HG02623 (cell line): ENCODE data around the gene KBTBD4.

Experiments
- ATAC-seq: cut with Tn5 transposase; IDR thresholded peaks from one replicate; pipeline ENCODE4 v1.9.1; 2021; ENCODE audit warnings: moderate library complexity; ENCODE audit not compliant: unreplicated experiment

Gene KBTBD4

DNA sequence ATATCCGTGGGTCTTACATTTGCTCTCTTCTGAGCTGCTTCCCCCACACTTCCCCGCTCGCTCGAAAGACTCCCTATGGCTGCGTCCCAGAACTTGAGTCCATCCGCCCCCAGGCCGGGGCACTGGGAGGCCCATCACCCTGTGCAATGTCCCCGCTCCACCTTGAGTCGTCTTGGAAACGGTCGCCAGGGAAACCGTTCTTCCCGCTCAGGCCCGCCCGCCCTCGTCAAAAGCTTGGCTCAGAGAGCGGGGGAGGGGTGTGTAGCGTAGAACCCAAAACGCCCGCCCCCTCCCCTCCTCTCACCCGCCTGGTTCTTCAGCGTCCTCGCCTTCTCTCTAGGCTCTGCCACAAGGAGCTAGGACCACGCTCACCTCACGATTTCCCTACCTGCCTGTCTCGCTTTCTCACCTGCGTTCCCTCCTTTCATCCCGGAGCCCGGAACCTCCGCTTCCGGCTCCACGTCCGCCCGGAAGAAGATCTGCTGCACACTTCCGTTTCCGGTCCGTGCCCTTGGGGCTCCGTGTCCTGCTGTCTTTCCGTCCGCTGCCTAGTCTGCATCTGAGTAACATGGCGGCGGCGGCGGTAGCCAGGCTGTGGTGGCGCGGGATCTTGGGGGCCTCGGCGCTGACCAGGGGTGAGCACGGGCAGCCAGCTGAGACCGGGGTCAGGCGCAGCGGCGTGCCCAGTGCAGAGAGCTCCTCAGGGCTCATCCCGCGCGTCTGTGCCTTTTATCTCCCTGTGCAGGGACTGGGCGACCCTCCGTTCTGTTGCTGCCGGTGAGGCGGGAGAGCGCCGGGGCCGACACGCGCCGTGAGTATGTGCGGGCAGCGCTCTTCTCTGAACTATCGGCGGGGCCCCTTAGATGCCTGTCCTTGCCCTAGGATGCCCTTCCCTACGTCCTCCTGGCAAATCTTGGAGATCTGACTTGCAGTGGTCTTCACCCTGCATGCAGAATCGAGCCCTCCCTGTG lies at the start of gene KBTBD4, which contains the start of gene NDUFS3:
Gene KBTBD4 (minus strand): TSS at position 447 of the 971 bp plus-strand sequence. CDS start 19 bp downstream, at position 428.
Gene NDUFS3 (plus strand): TSS at position 551 of the 971 bp plus-strand sequence. CDS start 18 bp downstream, at position 569.
- ATAC-seq, result peak; percentile 90

DNA sequence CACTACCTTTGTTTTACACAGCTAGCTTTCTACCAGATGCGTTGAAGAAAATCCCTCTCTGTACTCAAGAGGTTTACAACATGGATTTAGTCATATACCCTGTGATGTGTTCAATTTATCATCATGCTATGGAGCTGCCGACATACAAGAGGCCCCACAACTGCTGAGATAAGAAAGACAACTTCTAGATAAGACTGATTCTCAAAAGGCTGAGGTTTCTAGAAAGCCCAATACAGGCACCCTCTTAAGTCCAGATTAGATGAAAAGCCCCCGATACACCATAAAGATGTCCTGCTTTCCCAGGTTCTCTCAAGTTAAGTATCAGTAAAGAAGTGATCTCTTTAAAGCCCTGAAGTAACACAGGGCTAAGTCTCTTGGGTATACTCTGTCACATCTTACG lies 49.3 kb upstream of the KBTBD4 start:
- ATAC-seq, result no peak

DNA sequence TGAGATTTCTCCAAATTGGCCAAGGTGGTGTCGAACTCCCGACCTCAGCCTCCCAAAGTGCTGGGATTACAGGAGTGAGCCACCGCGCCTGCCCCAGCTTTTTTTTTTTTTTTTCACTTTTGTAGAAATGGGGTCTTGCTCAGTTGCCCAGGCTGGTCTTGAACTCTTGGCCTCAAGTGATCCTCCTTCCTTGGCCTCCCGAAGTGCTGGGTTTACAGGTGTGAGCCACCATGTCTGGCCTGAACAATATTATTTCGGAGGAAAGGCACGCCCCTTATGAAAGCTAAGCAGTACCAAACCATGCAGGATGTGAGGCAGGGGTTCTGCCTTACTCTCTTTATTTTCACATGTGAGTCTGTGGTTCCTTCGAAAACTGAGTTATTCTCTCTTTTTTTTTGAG lies 47.5 kb upstream of the KBTBD4 start:
- no peak for ATAC-seq

DNA sequence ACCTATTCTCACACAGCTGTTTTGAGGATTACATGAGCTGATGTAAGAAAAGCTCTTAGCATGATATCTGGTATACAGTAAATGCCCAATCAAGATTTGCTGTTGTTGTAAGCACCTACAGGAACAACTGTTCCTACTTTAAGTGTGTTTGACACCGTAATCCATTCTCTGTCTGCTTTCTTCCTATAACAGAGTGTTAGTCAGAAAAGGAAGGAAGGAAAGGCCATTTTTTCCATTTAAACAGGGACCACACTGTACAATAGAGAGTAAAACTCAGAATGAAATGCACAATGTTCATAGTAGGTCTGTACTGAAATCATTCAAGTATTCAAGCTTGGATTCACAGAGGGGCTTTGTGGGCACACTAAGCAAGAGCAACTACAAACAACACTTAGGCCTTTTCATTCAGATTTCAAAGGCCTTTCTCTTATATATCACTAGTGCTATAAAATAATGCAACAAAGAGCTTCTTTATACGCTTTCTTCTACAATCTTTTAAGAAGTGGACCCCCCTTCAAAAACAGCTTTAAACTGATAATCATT lies 42.1 kb upstream of the KBTBD4 start:
- ATAC-seq, result no peak

DNA sequence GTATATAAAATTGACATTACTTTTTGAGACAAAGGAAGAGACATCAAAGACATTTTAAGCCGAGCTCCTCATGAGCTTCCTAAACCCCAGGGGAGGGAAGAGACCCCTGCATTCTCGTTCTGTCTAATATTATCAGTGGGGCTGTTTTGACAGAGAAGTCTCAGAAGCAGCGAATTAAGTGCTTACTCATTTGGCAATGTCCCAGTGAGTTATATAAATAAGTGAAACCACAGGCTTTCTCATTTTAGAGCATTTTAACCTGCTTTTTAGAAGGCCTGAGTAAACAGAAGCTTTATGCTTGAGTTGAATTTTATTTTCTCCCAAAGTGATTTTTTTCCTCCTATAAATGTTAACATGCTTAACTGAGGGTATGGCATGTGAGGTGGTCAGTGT lies 38.6 kb upstream of the KBTBD4 start:
- ATAC-seq, result no peak

DNA sequence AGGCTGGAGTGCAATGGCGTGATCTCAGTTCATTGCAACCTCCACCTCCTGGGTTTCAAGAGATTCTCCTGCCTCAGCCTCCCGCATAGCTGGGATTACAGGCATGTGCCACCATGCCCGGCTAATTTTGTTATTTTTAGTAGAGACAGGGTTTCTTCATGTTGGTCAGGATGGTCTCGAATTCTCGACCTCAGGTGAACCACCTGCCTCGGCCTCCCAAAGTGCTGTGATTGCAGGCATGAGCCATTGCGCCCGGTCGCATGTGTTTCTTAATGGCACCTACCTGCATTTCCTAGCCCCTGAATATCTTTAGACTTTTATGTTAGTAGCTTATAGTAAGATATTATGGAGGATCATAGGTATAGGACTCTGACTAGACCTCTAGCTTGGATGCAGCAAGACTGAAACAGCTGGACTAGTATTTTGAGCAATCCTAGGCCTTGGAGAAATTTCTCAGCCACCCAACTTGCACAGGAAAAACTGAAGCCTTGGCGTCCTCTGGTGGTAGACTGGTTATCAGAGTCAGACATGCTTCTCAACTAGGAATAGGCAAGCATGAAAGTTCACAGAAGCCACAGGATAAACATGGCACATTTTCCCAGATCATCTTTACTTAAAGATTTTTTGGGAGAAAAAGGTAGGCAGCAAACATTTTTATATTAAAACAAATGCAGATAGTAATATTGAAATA lies 38.1 kb upstream of the KBTBD4 start:
- ATAC-seq, result no peak

DNA sequence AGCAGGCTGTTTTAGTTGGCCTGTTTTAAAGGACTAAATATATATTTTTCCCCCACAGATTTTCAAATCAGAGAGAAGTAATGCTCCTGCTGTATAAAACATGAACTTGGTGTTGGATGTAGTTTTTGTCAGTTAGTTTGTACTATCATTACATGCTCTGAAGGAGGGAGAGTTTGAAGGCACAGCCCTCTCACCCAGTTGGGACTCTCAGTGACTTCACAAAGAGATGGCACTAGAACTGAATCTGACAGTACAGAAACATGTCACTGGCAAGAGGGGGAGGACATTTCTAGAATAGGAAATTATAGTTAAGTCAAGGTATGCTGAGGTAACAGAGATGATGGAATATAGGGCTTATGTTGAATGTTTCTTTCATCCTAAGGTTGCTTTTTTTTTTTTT lies 36.5 kb upstream of the KBTBD4 start:
- no peak for ATAC-seq

DNA sequence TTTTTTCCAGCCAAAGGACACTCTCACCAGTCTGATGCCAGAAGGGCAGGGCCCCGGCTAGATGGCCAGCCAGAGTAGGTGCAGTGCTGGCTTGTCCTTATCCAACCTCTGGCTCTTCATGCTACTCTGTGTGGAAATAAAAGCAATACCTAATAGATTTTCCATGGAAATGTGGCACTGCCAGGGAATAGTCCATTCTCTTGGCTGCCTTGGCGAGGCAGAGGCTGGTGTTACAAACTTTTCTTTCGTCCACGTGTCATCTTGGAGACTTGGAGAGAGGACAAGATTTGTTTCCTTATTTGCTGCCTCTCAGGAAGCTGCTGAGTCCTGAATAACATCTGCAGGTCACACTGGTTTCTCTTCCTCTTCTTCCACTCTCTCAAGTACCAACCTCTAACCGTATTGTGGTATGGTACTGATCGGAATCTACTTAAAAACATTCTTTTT lies 32.6 kb upstream of the KBTBD4 start:
- ATAC-seq, result peak; percentile 79

DNA sequence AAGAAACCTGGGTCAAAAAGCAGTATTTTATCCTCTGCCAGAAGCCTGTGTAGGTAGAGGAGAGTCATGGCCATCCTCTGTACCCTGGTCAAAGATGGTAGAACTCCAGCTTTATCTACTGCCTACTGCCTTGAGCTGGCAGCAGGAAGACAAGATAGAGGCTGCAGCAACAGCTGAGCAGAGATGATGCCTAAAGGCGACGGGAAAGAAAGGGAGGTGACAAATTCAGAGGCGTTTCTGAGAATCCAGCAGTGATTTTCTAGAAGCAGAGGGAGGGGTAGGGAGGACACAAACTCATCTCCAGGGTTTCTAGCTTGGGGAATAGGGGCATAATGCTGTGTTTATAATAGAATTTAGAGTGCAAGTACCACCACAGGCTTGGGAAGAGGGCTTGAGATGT lies 30.9 kb upstream of the KBTBD4 start:
- ATAC-seq, result no peak

DNA sequence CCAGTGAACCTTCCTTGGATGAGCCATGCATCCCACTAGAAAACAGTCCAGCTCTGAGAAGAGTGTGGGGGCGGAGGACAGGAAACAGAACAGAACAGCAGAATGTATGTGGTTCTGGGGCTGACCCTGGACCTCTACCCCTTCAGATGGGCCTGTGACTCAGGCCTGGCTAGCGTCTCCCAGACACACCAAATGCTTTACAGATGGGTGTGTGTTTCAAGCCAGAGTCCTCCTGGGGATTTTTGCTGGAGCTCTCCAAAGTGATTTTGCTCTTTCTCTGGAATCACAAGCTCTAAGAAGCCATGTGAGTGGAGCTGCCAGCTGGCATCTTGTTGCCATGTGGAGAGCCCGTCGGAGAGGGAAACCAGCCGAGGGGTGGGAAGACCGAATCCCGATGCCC lies 28.6 kb upstream of the KBTBD4 start:
- no peak for ATAC-seq

DNA sequence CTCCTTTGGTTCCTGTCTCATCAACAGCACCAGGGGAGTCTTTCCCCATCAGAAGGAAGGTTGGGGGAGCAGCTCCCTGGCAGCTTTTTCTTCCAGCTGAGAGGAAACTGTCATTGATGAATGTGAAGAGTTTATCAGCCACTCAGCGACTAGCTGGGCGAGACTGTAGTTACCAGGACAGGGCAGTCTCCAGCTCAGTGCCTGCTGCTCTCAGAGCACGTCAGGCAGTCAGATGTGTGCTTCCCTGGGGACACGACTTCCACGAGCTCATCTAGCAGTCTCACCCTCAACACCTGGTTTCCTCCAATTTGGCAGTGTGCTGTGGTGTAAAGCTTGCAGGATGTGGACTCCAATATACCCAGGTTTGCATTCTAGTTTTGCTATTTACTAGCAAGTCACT lies 28.0 kb upstream of the KBTBD4 start:
- no peak for ATAC-seq

DNA sequence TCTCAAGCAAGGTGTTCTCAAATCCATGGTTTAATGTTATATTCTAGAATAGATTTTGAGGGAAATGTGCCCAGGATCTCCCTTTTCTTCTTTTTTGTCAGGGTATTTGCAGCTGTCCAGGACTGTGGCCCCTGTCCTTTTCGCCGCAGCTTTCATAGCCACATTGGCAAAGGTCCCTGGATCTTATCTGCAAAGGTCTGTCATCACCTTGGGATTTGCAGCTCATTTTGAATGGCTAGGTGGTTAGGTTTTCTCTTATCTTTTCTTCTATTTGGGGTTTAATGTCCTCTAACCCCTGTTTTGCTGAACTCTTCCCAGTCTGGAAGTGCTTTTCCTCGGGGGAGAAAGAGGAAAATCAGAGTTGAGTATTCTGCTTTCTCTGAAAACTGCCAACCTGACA lies 27.2 kb upstream of the KBTBD4 start:
- no peak for ATAC-seq

DNA sequence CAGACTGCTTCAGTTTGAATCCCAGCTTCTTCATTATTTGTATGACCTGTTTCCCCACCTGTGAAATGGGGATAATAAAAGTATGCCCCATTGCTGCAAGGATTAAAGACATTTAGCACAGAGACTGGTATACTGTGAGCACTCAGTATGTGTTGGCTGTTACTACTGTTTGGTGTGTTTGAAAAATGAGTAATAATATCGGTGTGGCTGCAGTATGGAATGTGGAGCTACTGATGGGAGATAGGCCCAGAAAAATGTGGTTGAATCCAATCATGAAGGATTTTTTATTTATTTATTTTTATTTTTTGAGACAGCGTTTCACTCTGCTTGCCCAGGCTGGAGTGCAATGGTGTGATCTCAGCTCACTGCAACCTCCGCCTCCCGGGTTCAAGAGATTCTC lies 24.5 kb upstream of the KBTBD4 start:
- ATAC-seq, result no peak

DNA sequence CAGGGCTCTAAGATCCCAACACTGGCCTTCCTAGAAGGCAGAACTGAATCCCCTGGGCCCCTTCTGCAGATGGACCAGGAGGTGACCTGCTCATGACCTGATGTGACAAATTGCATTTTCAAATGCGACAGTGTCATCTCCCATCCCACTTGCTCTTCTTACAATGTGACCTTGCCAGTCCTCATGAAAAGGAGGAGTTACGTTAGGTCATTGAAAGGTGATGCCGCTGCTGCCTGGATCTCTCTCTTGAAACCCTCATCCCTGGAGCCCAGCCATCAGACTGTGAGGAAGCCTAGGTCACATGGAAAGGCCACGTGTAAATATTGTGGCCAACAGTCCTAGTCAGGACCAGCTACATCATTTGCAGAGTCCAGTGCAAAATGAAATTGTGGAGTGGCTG lies 21.1 kb upstream of the KBTBD4 start:
- ATAC-seq, result no peak

DNA sequence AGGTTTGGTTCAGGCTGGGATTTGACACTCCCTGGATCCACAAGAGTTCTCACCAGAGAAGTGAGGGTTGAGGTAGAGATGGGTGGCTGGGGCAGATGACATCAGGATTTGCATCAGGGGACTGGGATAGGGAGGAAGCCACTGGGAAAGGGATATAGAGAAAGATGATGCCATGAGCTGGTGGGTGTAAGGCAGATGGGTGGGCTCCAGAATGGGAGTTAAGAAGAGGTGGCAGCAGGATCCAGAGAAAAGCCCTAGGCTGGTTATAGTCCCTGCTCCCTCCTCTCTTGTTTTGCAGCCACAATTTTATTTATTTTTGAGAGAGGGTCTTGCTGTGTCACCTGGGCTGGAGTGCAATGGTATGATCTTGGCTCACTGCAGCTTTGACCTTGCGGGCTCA lies 17.2 kb upstream of the KBTBD4 start:
- no peak for ATAC-seq

DNA sequence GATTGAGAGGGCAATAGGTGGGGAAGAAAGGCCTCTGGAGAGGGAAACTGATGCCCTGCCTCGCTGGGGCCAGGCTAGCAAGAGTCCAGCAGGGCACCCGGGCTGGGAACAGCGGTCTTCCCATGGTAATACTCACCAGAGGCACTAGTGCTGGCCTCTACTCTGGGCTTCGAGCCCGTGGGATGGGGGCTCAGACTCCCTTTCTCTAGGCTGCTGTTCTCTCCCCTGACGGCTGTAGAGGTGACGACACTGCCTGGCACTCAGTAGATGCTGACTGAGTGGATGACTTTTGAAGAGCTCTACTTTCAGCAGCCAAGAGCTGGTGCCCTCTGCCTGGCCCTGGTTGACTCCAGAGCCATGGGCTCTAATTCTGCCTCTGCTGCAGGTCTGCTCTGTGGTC lies 16.3 kb upstream of the KBTBD4 start:
- ATAC-seq, result no peak

DNA sequence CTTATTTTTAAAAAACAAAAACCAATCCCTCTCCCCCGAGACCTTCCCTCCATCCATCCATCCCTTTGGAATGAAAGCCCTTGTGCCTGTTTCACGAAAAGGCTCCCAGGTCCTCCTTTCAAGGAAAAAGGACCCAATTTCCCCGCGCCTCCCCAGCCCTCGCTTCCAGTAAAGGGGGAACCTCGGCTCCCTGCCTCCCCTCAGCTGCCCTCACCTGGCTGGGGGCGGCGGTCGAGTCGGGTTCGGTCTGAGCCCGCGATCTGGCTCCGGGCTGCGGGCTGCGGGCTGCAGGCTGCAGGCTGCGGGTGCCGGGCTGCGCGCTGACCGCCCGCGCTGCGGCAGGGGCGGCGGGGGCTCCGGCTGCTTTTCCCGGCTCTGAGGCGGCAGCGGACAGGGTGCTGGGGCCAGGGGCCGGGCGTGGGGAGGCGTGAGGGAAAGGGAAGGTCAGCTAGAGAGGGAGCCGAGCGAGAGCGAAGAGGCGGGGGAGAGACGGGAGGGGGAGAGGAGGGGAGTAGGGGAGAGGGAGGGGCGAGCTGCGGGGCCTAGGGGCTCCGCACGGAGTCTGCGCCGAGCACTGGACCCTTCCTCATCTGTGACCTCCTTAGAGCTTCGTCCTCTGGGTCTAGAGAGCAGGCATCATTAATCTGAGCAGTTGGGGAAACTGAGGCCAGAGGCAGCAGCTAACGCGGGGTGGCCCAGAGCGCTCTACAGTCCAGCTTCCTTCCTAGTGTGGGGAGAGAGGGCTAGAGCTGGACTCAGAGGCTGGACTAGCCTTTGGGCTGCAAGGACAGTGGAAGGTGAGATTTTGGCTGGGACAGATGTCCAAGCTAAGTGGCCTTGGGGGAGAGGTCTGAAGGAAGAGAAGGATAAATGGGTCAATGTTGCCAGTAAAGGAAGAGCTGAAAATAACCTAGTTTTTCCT lies 15.4 kb upstream of the KBTBD4 start, which contains the start of gene C1QTNF4:
Gene C1QTNF4 (minus strand): TSS at position 478 of the 922 bp plus-strand sequence. CDS start 3,601 bp downstream, outside the sequence.
- ATAC-seq, result no peak

DNA sequence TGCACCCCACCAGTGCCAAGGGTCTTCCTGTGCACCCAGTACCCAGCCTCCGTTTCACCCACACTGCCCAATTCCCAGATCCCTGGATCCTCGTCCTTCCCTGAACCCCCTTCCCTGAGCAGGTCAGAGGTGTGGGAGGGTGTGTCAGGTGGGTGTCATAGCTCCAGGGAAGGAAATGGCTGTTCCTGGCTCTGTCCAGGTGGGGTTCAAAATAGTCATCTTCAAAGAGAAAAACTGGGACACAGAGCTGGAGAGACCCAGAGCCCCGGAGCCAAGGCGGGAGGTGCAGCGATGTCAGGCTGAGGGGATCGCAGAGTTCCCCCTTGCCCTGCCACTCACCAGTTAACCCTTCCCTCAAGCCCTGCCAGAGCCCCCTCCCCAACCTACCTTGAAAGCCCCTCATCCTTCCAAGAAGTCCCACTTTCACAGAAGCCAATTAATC lies 14.7 kb upstream of the KBTBD4 start:
- ATAC-seq, result no peak

DNA sequence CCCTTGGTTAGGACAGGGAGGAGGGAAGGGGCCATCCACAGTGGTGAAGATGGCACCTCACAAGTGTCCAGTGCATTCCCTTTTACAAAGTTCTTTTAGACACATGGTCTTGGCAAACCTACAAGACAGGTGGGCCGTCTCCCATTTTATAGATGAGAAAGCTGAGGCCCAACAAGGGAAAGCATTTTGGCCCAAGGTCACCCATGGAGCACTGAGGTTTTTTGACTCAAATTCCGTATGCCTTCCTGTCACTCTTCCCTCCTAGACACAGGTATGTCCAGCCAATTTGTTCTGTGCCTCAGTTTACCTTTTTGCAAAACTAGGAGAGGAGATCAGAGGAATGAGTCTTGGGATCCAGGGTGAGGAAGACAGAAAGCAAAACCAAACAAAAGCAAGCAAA lies 14.2 kb upstream of the KBTBD4 start:
- no peak for ATAC-seq

DNA sequence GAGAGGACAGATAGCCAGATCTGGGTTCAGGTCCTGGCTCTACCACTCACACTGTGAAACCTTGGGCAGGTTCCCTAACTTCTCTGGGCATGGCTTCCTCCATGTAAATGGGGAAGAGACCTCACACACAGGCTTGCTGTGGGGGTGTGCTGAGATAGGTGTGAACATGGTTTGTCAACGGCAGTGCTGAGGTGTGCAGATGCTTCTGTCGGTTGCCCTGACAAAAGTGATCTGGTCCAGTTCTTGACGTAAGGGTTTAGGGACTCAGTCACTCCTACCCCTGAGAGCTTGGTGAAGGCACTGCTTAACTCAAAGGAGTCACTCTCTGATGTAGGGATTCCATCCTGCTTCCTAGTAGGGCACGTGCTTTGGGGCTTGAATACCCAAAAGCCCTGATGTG lies 13.5 kb upstream of the KBTBD4 start:
- no peak for ATAC-seq
